Neuronal stem cell (in vitro differentiated cells): Measurements from ENCODE around the gene CEP85.

Experiments
- DNase-seq: peaks from one replicate; pipeline ENCODE4 v3.0.0-alpha.2; 2013; ENCODE audit warnings: low spot score
- H2AFZ ChIP-seq: one replicate; pipeline ENCODE4 v1.6.1; 2013; ENCODE audit warnings: mild to moderate bottlenecking, low read length, inconsistent platforms
- H2AK5ac ChIP-seq: 2 replicates; pipeline ENCODE4 v1.6.1; 2013; ENCODE audit warnings: low read depth, mild to moderate bottlenecking, inconsistent platforms, low read length, moderate library complexity, mixed read lengths
- H2BK120ac ChIP-seq: 2 replicates; pipeline ENCODE4 v1.6.1; 2013; ENCODE audit warnings: low read depth, mild to moderate bottlenecking, inconsistent platforms, low read length, moderate library complexity, mixed read lengths
- H2BK12ac ChIP-seq: one replicate; pipeline ENCODE4 v1.6.1; 2013; ENCODE audit warnings: low read length, inconsistent platforms
- H2BK15ac ChIP-seq: 2 replicates; pipeline ENCODE4 v1.6.1; 2013; ENCODE audit warnings: mild to moderate bottlenecking, low read length, inconsistent platforms, mixed read lengths
- H2BK5ac ChIP-seq: one replicate; pipeline ENCODE4 v1.6.1; 2013; ENCODE audit warnings: inconsistent platforms, mild to moderate bottlenecking, low read length, moderate library complexity
- H3K14ac ChIP-seq: one replicate; pipeline ENCODE4 v1.6.1; 2013; ENCODE audit warnings: low read length, inconsistent platforms
- H3K18ac ChIP-seq: 2 replicates; pipeline ENCODE4 v1.6.1; 2013; ENCODE audit warnings: low read length, inconsistent platforms
- H3K23ac ChIP-seq: 2 replicates; pipeline ENCODE4 v1.6.1; 2013; ENCODE audit warnings: low read depth, mild to moderate bottlenecking, mixed read lengths, low read length, inconsistent platforms; ENCODE audit not compliant: poor library complexity
- H3K27ac ChIP-seq: replicated peaks from 3 replicates; pipeline ENCODE4 v1.5.1; 2013; ENCODE audit warnings: low read length, inconsistent platforms
- H3K27me3 ChIP-seq, 3 experiments: 2 replicates each; pipeline ENCODE4 v1.6.1; 2013; ENCODE audit warnings: low read length in 3 of 3, mild to moderate bottlenecking in 2 of 3, inconsistent platforms in 1 of 3, low read depth in 1 of 3, mixed read lengths in 1 of 3, moderate library complexity in 1 of 3; ENCODE audit not compliant: control insufficient read depth in 3 of 3, insufficient read depth in 3 of 3
- H3K36me3 ChIP-seq, 2 donors: replicated peaks in 1 of 2; 2 replicates each; pipeline ENCODE4 v1.6.1; 2013; ENCODE audit warnings: low read length in 2 of 2; ENCODE audit not compliant: control insufficient read depth in 2 of 2, insufficient read depth in 2 of 2
- H3K4ac ChIP-seq: 2 replicates; pipeline ENCODE4 v1.6.1; 2013; ENCODE audit warnings: inconsistent platforms, mild to moderate bottlenecking, low read length, moderate library complexity
- H3K4me1 ChIP-seq, 2 donors: 1 replicate in 1 of 2; 2 replicates in 1 of 2; pipeline ENCODE4 v1.6.1; 2013; ENCODE audit warnings: low read length in 2 of 2, low read depth in 1 of 2; ENCODE audit not compliant: control insufficient read depth in 2 of 2, insufficient read depth in 1 of 2
- H3K4me2 ChIP-seq: one replicate; pipeline ENCODE4 v1.6.1; 2013; ENCODE audit warnings: mild to moderate bottlenecking, low read length, inconsistent platforms; ENCODE audit not compliant: insufficient read depth, poor library complexity, severe bottlenecking
- H3K4me3 ChIP-seq, 2 donors: 2 replicates each; pipeline ENCODE4 v1.5.1; 2013; ENCODE audit warnings: low read length in 2 of 2, mild to moderate bottlenecking in 2 of 2, inconsistent platforms in 1 of 2, moderate library complexity in 1 of 2
- H3K79me1 ChIP-seq: one replicate; pipeline ENCODE4 v1.6.1; 2013; ENCODE audit warnings: low read depth, mild to moderate bottlenecking, inconsistent platforms, low read length, moderate library complexity
- H3K9ac ChIP-seq: one replicate; pipeline ENCODE4 v1.6.1; 2013; ENCODE audit warnings: mild to moderate bottlenecking, low read depth, low read length, inconsistent platforms; ENCODE audit not compliant: poor library complexity
- H3K9me3 ChIP-seq, 2 donors: replicated peaks in 1 of 2; 2 replicates each; pipeline versions ENCODE3 to v1.6.1; 2013; ENCODE audit warnings: low read length in 2 of 2, mild to moderate bottlenecking in 2 of 2, inconsistent platforms in 1 of 2, low read depth in 1 of 2, mixed read lengths in 1 of 2, moderate library complexity in 1 of 2; ENCODE audit not compliant: control insufficient read depth in 2 of 2, insufficient read depth in 1 of 2
- H4K8ac ChIP-seq: one replicate; pipeline ENCODE4 v1.6.1; 2013; ENCODE audit warnings: low read depth, mild to moderate bottlenecking, inconsistent platforms, low read length, moderate library complexity
- H4K91ac ChIP-seq: one replicate; pipeline ENCODE4 v1.6.1; 2013; ENCODE audit warnings: low read length, low read depth, mild to moderate bottlenecking, inconsistent platforms; ENCODE audit not compliant: poor library complexity
- WGBS, 2 donors: extraction: QIAGEN DNeasy Blood & Tissue Kit; methylation state at CpG; one replicate each; pipeline ENCODE4 v1.1.7; 2013; ENCODE audit warnings: missing lambda C conversion rate in 2 of 2, mixed read lengths in 1 of 2; ENCODE audit not compliant: insufficient read length in 2 of 2, insufficient replicate concordance in 1 of 2; ENCODE audit errors: extremely low coverage in 2 of 2; 5-methylcytosine and 5-hydroxymethylcytosine counted together

Gene CEP85

DNA sequence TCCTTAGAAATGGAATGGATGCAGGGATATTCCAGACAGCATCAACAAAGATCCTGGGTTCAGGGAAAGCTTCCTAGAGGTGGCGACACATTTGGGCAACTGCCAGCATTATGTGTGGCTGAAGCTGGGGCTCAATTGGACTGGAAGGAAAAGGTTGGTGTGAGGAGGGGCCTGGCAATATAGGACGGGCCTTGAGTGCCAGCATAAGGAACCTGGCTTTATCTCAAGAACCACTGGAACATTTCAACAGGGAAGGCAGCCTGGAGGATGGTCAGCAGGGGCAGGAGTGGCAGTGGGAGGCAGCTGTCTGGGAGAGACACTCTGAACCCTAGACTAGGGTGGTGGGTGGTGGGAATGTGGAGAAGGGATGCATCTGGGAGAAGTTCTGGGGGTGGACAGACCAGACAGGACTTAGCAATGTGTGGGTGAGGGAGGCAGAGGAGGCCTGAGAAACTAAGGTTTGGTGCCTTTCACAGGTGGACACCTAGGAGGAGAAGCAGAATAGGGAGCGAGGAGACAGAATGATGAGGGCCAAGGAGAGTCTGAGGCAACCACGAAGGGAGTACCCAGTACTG lies 49.4 kb downstream of the CEP85 start:
- Histone ChIP-seq H3K18ac (no peak overlapping the region), H3K27ac (no peak overlapping the region), H3K27me3 (no peaks in the 10 kb centered on the region), H2AK5ac (no peak overlapping the region), H2BK12ac (no peak overlapping the region), H3K9ac (no peak overlapping the region), H3K4me2 (no peak overlapping the region), H2BK120ac (no peak overlapping the region), H2BK15ac (peak overlapping the region; percentile 19), H3K4me1 (peaks cover 34 to 47% of the 10 kb centered on the region in 2 donors), H4K91ac (no peak overlapping the region), H2BK5ac (peak overlapping the region; percentile 68), H4K8ac (no peak overlapping the region), H3K23ac (no peak overlapping the region), H3K4ac (no peak overlapping the region), H3K9me3 (no peaks in the 10 kb centered on the region), H3K14ac (no peak overlapping the region), H2AFZ (no peak overlapping the region), H3K36me3 (peaks cover 8 to 27% of the 10 kb centered on the region in 2 donors), H3K4me3 (no peak overlapping the region), H3K79me1 (peaks cover 8% of the 10 kb centered on the region)
- no peak for DNase-seq
- whole genome bisulfite sequencing, 2 donors, result no CpG with 5 or more reads among the region's 4 CpGs

DNA sequence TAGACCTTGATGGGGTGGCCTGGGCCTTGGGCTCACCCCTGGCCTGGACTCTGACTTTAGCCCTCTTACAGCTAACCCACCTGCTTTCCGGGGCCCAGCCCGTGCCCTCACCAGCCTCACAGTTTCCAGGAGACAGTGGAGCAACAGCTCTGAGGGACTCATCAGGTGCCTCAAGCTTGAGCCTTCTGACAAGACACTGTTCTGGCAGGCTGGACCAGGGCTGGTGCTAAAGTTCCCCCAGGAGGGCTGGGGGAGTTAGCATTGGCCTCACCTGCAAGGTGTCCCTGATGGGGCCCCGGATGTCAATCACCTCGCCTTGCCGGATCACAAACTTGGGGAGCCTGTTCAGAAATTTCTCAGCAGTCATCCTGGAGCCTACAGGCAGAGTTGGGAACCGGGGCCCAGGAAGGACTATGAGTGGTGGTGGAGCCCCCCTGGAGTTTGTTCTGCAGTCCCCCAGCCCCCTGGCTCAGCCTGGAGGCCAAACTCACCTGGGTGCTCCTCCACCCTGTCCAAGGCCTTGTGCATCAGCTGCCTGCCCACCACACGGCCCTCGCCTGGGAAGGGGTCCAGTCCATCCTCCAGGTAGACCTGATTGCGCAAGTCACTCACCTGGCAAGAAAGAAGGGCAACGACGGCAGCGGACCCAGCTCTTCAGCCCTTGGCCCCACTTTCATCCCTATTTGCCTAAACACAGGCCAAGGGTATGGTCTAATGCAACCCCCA lies 50.0 kb downstream of the CEP85 start:
- no peak overlapping the region for H4K8ac ChIP-seq
- H3K36me3 ChIP-seq, result peaks cover 8 to 20% of the 10 kb centered on the region in 2 donors
- H3K27me3 ChIP-seq, result no peaks in the 10 kb centered on the region
- no peak overlapping the region for H2BK120ac ChIP-seq
- no peak overlapping the region for H3K14ac ChIP-seq
- no peak overlapping the region for H3K9ac ChIP-seq
- peak overlapping the region; percentile 29 for H2AK5ac ChIP-seq
- H3K27ac ChIP-seq, result no peak overlapping the region
- H2BK15ac ChIP-seq, result peak overlapping the region; percentile 72
- no peak overlapping the region for H3K18ac ChIP-seq
- H2BK12ac ChIP-seq, result no peak overlapping the region
- no peak overlapping the region for H3K4me2 ChIP-seq
- H3K4me1 ChIP-seq, result peaks cover 39 to 50% of the 10 kb centered on the region in 2 donors
- H3K4ac ChIP-seq, result no peak overlapping the region
- peaks cover 8% of the 10 kb centered on the region for H3K79me1 ChIP-seq
- H2AFZ ChIP-seq, result no peak overlapping the region
- DNase-seq, result no peak
- peak overlapping the region in 1 of 2 donors; percentile 20 for H3K4me3 ChIP-seq
- H4K91ac ChIP-seq, result no peak overlapping the region
- no peak overlapping the region for H3K23ac ChIP-seq
- no CpG with 5 or more reads among the region's 12 CpGs for WGBS, 2 donors
- no peak overlapping the region for H2BK5ac ChIP-seq
- H3K9me3 ChIP-seq, result no peaks in the 10 kb centered on the region

DNA sequence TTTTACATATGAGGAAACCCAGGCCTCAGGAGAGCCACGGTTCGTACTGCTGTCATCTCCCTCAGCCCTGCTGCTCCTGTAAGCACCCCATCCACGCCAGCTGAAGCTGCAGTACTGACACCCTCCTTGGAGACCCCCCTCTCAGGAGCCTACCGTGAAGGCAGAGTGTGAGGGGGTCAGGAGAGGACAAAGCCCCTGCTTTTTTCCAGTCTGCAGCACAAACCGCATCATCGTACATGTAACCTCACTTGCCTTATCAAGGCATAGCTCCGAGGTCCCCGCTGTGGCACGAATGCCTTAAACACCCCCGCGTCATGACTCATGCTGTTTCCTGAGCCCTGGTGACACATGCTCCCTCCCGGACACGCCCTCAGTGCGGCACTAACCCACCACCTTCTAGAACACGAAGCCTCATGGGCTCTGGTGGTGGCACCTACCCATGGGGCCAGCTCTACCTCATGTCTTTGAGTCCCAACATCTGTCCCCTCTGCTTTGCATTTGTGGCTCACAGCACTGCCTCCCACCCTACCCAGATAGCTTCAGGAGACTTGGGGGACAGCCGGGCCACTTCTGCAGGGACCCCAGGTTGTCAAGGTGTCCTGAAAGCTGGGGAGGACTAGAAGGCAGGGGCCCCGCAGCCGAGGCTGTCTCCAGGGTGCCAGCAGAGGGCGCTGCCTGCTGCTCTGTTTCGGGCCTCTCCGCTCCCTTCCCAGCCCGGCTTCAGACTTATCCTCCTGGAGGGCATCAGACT lies 50.8 kb downstream of the CEP85 start:
- DNase-seq, result no peak
- H3K4me3 ChIP-seq, result no peak overlapping the region

More for the DNA sequence above, 50.8 kb downstream of the CEP85 start:
- no peak overlapping the region for H2BK5ac ChIP-seq
- no peaks in the 10 kb centered on the region for H3K9me3 ChIP-seq
- no peak overlapping the region for H3K4me2 ChIP-seq
- WGBS, 2 donors, result no CpG with 5 or more reads among the region's 22 CpGs
- peaks cover 41 to 53% of the 10 kb centered on the region in 2 donors for H3K4me1 ChIP-seq
- H4K8ac ChIP-seq, result no peak overlapping the region
- H2AFZ ChIP-seq, result no peak overlapping the region
- H3K18ac ChIP-seq, result peak overlapping the region; percentile 76
- peak overlapping the region; percentile 72 for H2BK15ac ChIP-seq
- H2AK5ac ChIP-seq, result peak overlapping the region; percentile 10
- H3K23ac ChIP-seq, result peak overlapping the region; percentile 1
- no peak overlapping the region for H3K27ac ChIP-seq
- no peak overlapping the region for H4K91ac ChIP-seq
- no peak overlapping the region for H2BK120ac ChIP-seq
- no peak overlapping the region for H3K4ac ChIP-seq
- no peak overlapping the region for H3K9ac ChIP-seq
- H3K36me3 ChIP-seq, result peaks cover 8 to 17% of the 10 kb centered on the region in 2 donors
- no peak overlapping the region for H3K14ac ChIP-seq
- no peaks in the 10 kb centered on the region for H3K27me3 ChIP-seq
- peaks cover 8% of the 10 kb centered on the region for H3K79me1 ChIP-seq
- no peak overlapping the region for H2BK12ac ChIP-seq
